Endodermal cell (in vitro differentiated cells): ENCODE data around the gene UBE2E1. TPM values are rescaled to one million over a fixed set of nuclear protein-coding genes. Genes with fewer than 3 reads are reported as not detected.
"Not testable (repeated sequence)": the region's sequence is repeated elsewhere in the genome, so short reads cannot be mapped to it uniquely, and the experiment has no call there.

Source experiments
- DNase-seq: peaks from one replicate; pipeline ENCODE4 v3.0.0-alpha.2; 2017
- H3K27ac ChIP-seq: 2 replicates; pipeline ENCODE4 v1.5.1; 2013; ENCODE audit warnings: mild to moderate bottlenecking, low read depth, low read length, moderate library complexity
- H3K27me3 ChIP-seq: 2 replicates; pipeline ENCODE4 v1.6.1; 2013; ENCODE audit warnings: mild to moderate bottlenecking, low read length, moderate library complexity; ENCODE audit not compliant: insufficient read depth, control insufficient read depth, poor library complexity, severe bottlenecking
- H3K36me3 ChIP-seq: 2 replicates; pipeline ENCODE4 v1.7.0; 2013; ENCODE audit warnings: mild to moderate bottlenecking, low read length, moderate library complexity; ENCODE audit not compliant: control insufficient read depth, insufficient read depth
- H3K4me1 ChIP-seq: one replicate; pipeline ENCODE4 v1.7.0; 2013; ENCODE audit warnings: low read length; ENCODE audit not compliant: control insufficient read depth, insufficient read depth
- H3K4me3 ChIP-seq: 2 replicates; pipeline ENCODE4 v1.5.1; 2013; ENCODE audit warnings: mild to moderate bottlenecking, low read length, moderate library complexity
- H3K9ac ChIP-seq: 2 replicates; pipeline ENCODE4 v1.6.1; 2013; ENCODE audit warnings: mild to moderate bottlenecking, low read length, moderate library complexity; ENCODE audit not compliant: poor library complexity, severe bottlenecking; ENCODE audit errors: extremely low read depth
- H3K9me3 ChIP-seq: 2 replicates; pipeline ENCODE4 v1.6.1; 2013; ENCODE audit warnings: mild to moderate bottlenecking, low read length, moderate library complexity; ENCODE audit not compliant: control insufficient read depth
- H3K27ac Mint-ChIP-seq: 2 replicates; pipeline ENCODE4 v1.8.0; 2020; ENCODE audit warnings: mixed read lengths
- H3K27me3 Mint-ChIP-seq: 2 replicates; pipeline ENCODE4 v1.8.0; 2021; ENCODE audit warnings: mild to moderate bottlenecking, mixed read lengths; ENCODE audit not compliant: insufficient read depth
- H3K36me3 Mint-ChIP-seq: 2 replicates; pipeline ENCODE4 v1.8.0; 2020; ENCODE audit warnings: low read depth, mixed read lengths
- H3K4me1 Mint-ChIP-seq: 2 replicates; pipeline ENCODE4 v1.8.0; 2020; ENCODE audit warnings: mixed read lengths
- H3K4me3 Mint-ChIP-seq: 2 replicates; pipeline ENCODE4 v1.8.0; 2020; ENCODE audit warnings: mild to moderate bottlenecking, moderate library complexity, mixed read lengths
- H3K9me3 Mint-ChIP-seq: 2 replicates; pipeline ENCODE4 v1.8.0; 2020; ENCODE audit warnings: mild to moderate bottlenecking, mixed read lengths
- CTCF ChIP-seq: fragments of 200-600 bp; sonication (generic); conservative IDR thresholded peaks from 2 replicates; pipeline ENCODE4 v1.5.0; 2021; ENCODE audit warnings: antibody characterized with exemption, mild to moderate bottlenecking
- WGBS, 2 experiments: methylation state at CpG; one replicate each; pipeline versions ENCODE4 v1.1.5 to v1.1.7; 2013; ENCODE audit warnings: missing lambda C conversion rate in 2 of 2, mixed read lengths in 1 of 2; ENCODE audit not compliant: insufficient coverage in 1 of 2, insufficient read length in 1 of 2; 5-methylcytosine and 5-hydroxymethylcytosine counted together
- total RNA-seq, 2 donors: library from RNA; stranded (reverse); fragmentation: NEBNext Ultra II Directional in 1 of 2; extraction: Animal tissue kit (Norgen Biotek cat#: 25700) in 1 of 2; gene quantifications; 2 replicates in 1 of 2; 3 replicates in 1 of 2; pipeline ENCODE4 v1.2.1, GENCODE V29; 2021

UBE2E1 gene
- total RNA-seq, 2 donors from 2014 or later, result 112 to 120 TPM

GRCh38 chr3:23843869-23844268 is 38.1 kb downstream of the UBE2E1 start:
- WGBS, 2 experiments, result 60 to 98% methylated on average over 1 to 2 of the region's 3 CpGs

DNA sequence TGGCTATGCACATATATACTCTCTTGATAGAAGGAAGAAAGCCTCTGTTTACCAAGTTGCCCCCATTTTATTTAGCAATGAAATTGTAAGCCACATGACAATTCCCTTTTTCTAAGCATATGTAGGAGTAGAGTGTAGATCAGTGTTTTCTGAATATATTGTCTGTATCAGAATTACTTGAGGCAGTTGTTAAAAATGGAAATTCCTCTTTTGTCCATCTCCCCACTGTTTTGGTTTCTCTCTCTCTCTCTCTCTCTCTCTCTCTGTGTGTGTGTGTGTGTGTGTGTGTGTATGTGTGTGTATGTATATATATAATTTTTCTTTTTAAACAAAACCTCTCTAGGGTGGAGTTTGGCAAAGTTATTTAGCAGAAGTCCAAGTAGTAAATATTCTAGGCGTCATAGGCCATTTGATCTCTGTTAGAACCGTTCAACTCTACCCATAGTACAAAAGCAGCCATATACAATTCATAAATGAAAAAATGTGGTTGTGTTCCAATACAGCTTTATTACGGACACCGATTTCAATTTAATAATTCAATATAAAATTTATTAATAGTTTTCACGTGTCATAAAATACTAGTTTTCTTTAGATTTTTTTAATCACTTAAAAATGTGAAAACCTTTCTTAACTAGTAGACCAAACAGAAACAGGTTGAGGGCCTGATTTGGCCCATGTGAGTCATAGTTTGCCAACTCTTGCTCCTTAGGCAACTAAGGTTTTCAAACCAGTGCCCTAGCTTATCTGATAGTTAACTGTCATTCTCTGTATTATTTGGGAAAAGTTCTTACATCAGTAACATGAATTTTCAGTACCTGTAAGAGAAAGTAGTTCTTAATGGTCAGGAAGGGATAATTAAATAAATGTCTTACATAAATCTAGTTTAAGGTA is 39.8 kb downstream of the UBE2E1 start:
- Histone ChIP-seq H3K4me1 (no peaks in the 10 kb centered on the region), H3K4me3 (no peak overlapping the region), H3K27ac (no peak overlapping the region), H3K9me3 (no peaks in the 10 kb centered on the region), H3K9ac (no peak overlapping the region), H3K36me3 (peaks cover 5% of the 10 kb centered on the region), H3K27me3 (no peaks in the 10 kb centered on the region)
- H3K4me1 Mint-ChIP-seq, result peaks cover 5% of the 10 kb centered on the region
- peaks cover 1% of the 10 kb centered on the region for H3K9me3 Mint-ChIP-seq
- H3K27me3 Mint-ChIP-seq, result no peaks in the 10 kb centered on the region
- 83% methylated on average over 2 of the region's 5 CpGs; no CpG with 5 or more reads in 1 of the 2 experiments for WGBS, 2 experiments
- no peak overlapping the region for H3K4me3 Mint-ChIP-seq
- peaks cover 6% of the 10 kb centered on the region for H3K36me3 Mint-ChIP-seq
- no peak overlapping the region for H3K27ac Mint-ChIP-seq
- TF ChIP-seq CTCF, result no peak
- no peak for DNase-seq

More at GRCh38 chr3:23843869-23844268, 38.1 kb downstream of the UBE2E1 start:
- H3K36me3 ChIP-seq, result peaks cover 5% of the 10 kb centered on the region
- H3K27ac ChIP-seq, result no peak overlapping the region
- H3K9me3 Mint-ChIP-seq, result no peaks in the 10 kb centered on the region
- H3K27me3 Mint-ChIP-seq, result no peaks in the 10 kb centered on the region
- TF ChIP-seq CTCF, result no peak
- no peak overlapping the region for H3K9ac ChIP-seq
- H3K36me3 Mint-ChIP-seq, result peaks cover 1% of the 10 kb centered on the region
- no peaks in the 10 kb centered on the region for H3K9me3 ChIP-seq
- no peaks in the 10 kb centered on the region for H3K27me3 ChIP-seq
- H3K4me3 ChIP-seq, result no peak overlapping the region
- no peak overlapping the region for H3K4me3 Mint-ChIP-seq
- no peaks in the 10 kb centered on the region for H3K4me1 ChIP-seq
- no peak for DNase-seq
- H3K27ac Mint-ChIP-seq, result no peak overlapping the region
- peaks cover 16% of the 10 kb centered on the region for H3K4me1 Mint-ChIP-seq

DNA sequence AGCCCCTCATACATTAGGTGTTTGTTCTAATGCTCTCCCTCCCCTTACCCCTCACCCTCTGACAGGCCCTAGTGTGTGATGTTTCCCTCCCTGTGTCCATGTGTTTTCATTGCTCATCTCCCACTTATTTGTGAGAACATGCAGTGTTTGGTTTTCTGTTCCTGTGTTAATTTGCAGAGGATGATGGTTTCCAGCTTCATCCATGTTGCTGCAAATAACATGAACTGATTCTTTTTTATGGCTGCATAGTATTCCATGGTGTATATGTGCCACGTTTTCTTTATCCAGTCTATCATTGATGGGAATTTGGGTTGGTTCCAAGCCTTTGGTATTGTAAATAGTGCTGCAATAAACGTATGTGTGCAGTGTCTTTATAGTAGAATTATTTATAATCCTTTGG is 43.7 kb downstream of the UBE2E1 start:
- Mint-ChIP-seq H3K36me3 (peaks cover 29% of the 10 kb centered on the region), H3K9me3 (peaks cover 15% of the 10 kb centered on the region)
- H3K36me3 ChIP-seq, result peaks cover 16% of the 10 kb centered on the region
- not testable (repeated sequence) for H3K27ac ChIP-seq, H3K4me1 Mint-ChIP-seq, H3K4me1 ChIP-seq, H3K27me3 ChIP-seq, H3K27me3 Mint-ChIP-seq, DNase-seq, H3K27ac Mint-ChIP-seq, H3K4me3 ChIP-seq, H3K9ac ChIP-seq, H3K4me3 Mint-ChIP-seq
- WGBS, 2 experiments, result 92 to 93% methylated on average over 2 of the region's 2 CpGs
- H3K9me3 ChIP-seq, result peaks cover 13% of the 10 kb centered on the region
